Left cardiac atrium (tissue), 4 donors: ENCODE data around the gene NR2C2. TPM values are rescaled to one million over a fixed set of nuclear protein-coding genes. Genes with fewer than 3 reads are reported as not detected.
"Not testable (repeated sequence)": the region's sequence is repeated elsewhere in the genome, so short reads cannot be mapped to it uniquely, and the experiment has no call there.

Experiments
- ATAC-seq, 2 donors: fragments of 200-7000 bp; cut with Tn5 transposase; one replicate each; pipeline ENCODE4 v1.9.1; 2020; ENCODE audit warnings: mild to moderate bottlenecking in 2 of 2, moderate library complexity in 2 of 2
- DNase-seq: peaks from one replicate; pipeline ENCODE4 v3.0.0-alpha.2; 2020
- intact Hi-C, 2 donors: fragments of 100-400 bp; cut with DNase I; formaldehyde crosslinking; loops; one replicate each; pipeline versions ENCODE4 v1.14.1 to v1.15.1; 2022 to 2023
- long read RNA-seq: library from polyadenylated mRNA; unstranded; transcript quantifications from one replicate; pipeline ENCODE4 v2.0.0, GENCODE V29; 2021
- total RNA-seq, 2 donors: library from RNA; stranded (reverse); fragmentation: NEBNext Ultra II Directional; extraction: Animal tissue kit (Norgen Biotek cat#: 25700); gene quantifications; one replicate each; pipeline ENCODE4 v1.2.1, GENCODE V29; 2021
- donor health status: DM: no; HTN: yes; CAD: no.
- donor health status: DM: no; HTN: yes; CAD: no; lungs with severe emphysema.
- donor health status: DM: yes; HTN: yes; CAD: no.
- donor health status: Dilated cardiomyopathy.

Gene NR2C2
- 10 to 100 TPM; 28.5 to 29.1 TPM for total RNA-seq
- long read RNA-seq = 0 reads

DNA sequence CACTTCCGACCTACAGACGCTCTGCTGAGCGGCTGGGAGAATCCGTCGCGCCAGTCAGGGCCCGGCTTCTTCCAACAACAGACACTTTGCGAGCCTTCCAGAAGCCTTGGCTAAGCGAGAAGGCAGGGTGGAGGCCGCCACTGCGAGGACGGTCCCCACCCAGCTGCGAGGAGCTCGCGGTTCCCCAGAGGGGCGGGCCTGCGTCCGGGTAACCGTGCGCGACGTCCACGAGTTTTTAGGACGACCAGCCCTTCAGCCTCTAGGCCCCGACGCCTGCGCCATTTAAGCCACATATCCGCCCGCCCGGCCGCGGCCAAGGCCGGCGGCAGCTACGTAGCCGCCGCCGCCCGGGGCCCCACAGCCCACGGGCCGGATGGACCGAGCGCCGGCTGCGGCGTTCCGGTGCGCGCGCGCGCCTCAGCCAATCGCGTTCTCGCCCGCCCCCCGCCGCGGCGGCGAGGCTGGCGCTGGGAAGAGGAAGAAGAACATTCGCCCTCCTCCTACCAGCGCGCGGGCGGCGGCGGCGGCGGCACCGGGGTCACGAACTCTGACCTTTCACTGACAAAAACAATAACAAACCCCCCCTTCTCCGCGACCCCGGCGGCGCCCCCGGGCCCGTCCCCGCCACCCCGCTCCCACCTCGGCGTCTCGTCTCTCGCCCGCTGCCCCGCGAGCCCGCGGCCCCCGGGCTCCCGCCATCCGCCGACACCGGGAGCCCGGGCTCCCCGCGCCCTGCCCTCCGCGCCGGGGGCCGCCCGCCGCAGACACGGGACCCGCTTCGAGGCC lies at the start of gene NR2C2:
TSS of gene NR2C2 (plus strand) at position 484 of the 786 bp plus-strand sequence. CDS start 56,332 bp downstream, outside the sequence.
- peak; percentile 89 for DNase-seq
- intact Hi-C loops = no loop called here
- peak; percentile 73 to 84 for ATAC-seq

DNA sequence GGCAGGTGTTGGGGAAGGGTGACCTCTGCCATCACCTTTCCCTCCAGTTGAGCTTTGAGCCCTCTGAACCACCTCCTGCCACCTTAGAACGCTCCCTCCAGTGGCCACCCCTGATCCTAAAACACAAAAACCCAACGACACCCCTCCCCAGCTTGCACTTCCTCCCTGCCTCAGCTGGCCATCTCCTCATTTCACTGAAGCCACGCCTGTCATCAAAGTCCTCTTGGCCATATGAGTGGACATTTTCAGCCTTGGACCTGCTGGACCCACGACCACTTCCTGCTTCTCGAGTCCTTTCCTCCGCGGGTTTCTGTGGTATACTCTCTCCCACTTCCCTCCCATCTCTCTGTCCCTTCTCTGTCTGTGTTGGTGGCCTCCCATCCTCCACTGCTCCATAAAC lies 48.5 kb upstream of the NR2C2 start:
- ATAC-seq = no peak
- intact Hi-C loops = no loop called here
- DNase-seq = no peak

DNA sequence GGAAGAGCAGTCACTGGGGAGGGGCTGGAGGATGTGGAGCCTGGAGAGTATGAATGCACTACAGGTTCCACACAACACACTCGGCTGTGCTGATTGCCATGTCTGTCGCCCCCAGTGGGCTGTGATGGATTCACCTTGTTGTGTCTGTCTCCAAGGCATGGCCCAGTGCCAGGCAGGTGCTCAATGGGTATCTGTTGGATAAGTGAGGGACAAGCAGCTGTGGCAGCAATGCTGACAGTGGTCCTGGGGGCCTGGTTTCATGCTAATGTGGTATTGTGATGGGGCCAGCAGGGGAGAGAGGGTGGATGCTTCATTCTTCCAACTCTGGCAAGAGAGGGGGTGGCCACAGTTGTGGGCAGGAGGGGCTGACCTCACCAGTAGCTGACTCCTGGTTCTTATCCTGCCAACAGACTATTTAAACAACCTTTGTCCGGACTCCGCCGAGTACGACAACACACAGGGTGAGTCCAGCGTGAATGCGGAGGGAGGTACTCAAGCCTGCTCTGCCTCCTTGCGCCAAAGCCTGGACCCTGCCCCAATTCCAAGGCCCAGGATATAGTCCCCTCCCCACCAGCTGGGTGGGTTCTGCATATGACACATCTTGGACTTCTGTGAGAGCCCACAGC lies 47.3 kb upstream of the NR2C2 start:
- no peak for DNase-seq
- intact Hi-C loops = no loop called here
- ATAC-seq = no peak

DNA sequence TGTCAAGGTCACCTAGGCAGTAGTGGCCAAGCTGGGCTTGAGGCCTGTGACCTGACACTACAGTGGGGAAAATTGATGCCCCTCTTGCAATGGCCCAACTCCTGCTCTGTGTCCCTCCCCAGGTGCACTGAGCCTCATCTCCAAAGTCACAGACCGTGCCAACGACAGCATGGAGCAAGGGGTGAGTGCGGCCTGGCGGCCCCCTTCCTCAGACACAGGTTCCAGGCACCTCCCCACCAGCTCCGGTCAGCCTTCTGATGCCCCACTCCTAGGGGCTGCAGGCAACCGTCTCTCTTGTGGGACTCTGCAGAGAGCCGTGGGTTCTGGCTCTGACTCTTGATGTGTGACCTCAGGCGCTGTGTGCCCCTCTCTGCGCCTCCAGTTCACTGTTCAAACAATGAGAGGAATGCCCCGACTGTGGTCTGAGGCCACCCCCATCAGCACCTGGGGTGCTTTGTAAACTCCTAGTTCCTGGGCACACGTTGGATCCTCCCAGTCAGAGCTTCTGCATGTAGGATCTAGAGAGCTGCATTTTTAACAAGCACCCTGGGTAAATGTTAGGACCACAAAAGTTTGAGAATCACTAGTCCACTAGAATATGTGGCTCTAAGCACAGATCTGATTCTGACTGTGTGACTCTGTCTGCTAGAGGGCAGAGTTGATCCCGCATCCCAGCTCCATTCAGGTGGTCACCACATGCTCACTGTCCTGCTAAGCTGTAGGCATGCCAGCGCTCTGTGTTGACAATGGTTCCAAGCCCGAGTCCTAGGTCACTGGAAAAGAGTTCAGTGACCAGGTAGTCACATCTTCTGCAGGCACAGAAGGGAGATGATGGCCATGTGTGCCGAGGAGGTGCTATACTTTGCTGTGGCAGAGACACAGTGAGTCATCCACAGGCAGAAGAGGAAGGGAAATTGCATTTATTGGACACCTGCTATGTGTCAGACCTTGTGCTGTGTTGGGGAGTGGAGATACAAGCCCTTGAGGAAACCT lies 46.2 kb upstream of the NR2C2 start:
- DNase-seq (no peak), ATAC-seq (no peak)
- intact Hi-C loops = no loop called here

DNA sequence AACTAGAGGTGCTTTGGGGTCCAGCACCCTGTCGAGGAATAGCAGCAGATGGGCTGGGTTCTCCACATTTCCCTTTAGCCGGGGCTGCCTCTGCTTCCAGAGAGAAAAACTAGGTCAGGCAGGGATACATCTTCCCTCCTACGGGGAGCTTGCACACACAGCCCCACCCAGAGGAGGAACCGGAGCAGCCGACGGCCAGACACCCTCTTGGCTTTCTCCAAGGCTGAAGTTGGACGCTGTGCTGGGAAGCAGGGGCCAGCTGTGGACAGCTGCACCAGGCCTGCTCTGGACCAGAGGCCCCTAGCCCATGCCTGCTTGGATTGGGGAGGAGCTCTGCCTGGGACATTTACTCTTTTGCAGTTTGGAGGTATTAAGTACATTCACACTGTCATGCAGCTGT lies 44.7 kb upstream of the NR2C2 start:
- intact Hi-C loops = no loop called here
- DNase-seq (peak; percentile 77), ATAC-seq (peak; percentile 92 to 93)

DNA sequence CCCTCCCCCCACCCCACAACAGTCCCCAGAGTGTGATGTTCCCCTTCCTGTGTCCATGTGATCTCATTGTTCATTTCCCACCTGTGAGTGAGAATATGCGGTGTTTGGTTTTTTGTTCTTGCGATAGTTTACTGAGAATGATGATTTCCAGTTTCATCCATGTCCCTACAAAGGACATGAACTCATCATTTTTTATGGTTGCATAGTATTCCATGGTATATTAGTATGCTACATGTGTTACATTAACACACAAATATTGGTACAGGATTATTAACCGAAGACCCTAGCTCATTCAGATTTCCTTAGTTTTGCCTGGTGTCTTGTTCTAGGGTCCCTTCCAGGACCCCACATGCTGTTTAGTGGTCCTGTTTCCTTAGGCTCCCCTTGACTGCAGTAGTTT lies 43.9 kb upstream of the NR2C2 start:
- intact Hi-C loops, ATAC-seq, DNase-seq: not testable (repeated sequence)

DNA sequence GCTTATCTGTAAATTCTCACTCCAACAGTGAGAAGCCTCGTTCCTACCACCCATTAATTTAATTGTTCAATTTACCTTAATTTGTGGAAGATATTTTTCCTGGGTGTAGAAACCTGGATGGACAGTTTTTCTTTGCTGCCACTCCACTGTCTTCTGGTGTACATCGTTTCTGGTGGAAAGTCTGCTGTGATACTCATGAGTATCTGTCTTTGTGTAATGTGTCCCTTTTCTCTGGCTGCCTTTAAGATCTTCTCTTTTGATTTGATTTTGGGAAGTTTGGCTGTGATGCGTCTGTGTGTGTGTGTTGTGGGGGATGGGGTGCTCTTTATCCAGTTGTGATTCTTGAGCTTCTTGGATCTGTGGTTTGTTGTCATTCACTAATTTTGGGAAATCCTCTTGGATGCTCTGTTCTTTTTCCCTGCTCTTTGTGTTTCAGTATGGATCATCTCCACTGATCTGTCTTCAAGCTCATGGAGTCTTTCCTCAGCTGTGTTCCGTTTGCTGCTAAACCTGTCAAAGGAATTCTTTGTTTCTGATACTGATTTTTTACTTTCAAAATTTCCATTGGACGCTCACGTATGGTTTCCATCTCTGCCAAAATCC lies 42.2 kb upstream of the NR2C2 start:
- intact Hi-C loops = no loop called here
- no peak for DNase-seq
- ATAC-seq = no peak

DNA sequence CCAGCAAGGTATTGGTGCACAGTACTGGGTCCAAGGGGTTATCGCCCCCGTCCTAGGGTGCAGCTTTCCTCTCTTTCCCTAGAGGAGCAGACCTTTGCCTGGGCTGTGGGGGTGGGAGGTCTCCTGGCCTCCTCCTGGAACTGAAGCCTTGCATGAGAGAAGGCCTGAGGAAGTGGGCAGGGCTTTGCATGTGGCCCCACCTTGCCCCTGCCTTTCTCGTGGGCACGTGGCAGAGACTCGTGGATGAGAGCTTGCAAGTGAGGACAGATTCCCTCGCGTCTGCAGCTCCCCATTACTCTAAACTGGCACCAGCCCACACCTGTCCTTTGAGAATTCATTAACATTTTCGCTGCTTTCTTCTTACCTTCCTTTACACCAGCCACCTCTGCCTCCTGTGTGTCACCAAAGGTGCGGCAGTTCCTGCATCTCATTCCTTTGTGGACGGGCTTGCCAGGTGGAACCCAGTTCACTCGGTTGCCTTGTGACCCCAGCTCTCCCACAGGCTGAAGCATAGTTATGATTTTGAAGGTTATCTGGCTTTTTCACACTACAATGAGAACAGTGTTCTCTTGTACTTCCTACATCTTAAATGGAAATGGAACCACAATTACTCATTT lies 40.9 kb upstream of the NR2C2 start:
- intact Hi-C loops = no loop called here
- no peak for DNase-seq
- no peak for ATAC-seq

DNA sequence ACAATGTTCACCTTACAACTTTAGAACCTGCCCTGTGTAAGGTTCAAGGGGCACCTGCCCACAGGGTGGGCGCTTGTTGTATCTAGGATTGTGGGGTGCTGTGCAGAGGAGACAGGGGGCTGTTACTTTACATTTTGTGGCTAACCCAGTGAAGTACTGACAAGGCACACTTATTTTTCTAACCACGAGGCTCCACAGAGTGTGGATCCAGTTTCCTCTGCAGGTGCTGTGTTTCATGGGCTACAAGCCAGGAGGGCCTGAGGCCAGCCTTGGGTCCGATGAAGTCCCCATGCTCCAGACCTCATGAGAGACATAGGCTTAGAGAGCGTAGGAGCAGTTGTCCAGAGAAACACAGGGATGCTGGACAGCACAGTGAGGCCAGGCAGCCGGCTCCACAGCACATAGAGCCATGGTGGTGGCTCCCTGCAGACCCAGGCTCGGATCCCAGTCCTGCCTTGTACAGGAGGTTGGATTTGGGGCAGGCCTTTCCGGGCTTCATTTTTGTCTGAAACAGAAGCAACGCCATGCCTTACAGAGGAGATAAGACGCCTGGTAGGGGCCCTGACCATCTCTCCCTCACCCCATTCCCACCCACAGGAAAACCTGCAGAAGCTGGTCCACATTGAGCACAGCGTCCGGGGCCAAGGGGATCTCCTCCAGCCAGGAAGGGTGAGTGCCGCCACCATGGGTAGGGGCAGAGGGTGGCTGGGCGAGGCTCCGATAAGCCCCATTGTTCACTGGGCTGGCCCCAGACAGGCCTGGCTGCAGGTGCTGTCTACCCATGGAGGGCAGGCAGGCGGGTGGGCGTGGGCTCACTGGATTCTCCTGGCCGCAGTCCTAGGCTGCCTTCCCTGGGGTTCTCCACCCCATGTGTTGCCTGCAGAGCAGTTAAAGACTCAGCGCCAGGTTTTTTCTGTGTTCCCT lies 40.1 kb upstream of the NR2C2 start:
- DNase-seq = peak; percentile 65
- intact Hi-C loops = no loop called here

DNA sequence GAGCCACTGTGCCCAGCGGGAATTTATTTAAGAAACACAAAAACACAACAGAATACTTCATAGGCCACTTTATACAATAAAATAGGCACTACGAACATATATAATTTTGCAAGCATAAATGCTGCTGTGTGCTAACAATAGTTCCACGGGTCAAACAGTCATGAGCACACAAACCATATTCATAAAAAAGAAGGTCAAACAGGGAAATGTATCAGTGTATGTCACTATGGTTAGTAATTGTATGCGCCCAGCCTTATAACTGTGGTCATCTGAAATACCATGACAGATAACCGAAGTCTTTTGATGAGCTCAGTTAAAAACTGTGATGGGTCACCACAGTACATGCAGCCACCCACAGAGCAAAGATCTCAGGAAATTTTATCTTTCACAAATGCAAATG lies 38.1 kb upstream of the NR2C2 start:
- intact Hi-C loops = no loop called here
- DNase-seq (no peak), ATAC-seq (no peak)

More for the DNA sequence above, 40.1 kb upstream of the NR2C2 start:
- peak in 1 of 2 donors; percentile 78 for ATAC-seq

DNA sequence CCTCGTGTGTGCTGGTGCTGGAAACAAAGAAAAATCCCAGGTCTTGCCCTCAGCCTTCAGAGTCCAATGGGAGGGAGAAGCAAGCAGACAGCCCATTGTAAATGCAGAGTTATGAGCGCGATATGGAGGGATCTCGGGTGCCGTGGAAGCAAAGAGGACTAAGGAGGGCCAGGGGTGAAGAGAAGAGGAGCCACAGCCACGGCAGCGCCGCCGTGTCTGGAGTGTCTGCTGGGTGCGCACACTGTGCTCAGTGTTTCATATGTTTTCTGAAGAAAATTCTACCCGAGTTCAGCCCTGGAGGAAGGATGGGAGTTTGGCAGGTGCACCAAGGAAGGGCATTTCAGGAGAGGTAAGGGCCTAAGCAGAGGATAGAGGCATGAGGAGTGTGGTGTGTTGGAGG lies 35.7 kb upstream of the NR2C2 start:
- no peak for DNase-seq
- no peak for ATAC-seq
- intact Hi-C loops = no loop called here

DNA sequence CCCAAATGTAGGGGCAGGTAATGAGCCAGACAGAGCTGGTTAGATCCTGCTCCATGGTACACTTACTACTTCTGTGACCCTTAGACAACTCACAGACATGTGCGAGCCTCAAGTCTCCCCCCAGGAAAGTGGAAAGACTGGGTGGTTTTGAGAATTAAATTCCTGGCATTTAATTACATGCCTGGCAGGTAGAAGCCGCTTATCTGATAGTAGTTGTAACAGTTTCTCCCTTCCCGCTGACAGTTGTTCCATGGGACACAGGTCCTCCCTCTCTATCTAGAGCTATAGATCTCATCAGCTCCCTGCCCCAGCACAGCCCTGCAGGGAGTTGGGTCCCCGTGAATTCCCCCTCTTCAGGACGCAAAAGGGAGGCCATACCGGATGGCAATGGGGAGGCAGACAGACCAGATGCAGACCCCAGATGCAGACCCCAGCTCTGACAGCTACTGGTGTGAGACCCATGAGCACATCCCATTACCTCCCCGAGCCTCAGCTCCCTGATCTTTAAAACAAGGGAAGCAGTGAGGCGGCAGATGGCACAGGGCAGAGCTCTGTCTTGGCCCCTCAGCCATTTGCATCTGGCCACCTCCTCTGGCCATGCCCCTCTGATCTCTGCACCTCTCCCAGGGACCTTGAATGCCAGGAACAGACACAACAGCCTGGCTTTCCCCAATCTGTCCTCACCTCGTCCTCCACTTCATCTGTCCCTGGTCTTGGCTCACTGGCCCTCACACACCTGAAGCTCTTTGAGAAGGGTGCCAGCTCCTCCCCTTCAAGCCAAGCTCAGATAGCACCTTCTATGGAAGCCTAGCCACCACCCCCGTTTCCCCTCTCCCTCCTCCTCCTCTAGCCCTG lies 34.1 kb upstream of the NR2C2 start:
- intact Hi-C loops = no loop called here
- DNase-seq (no peak), ATAC-seq (no peak)

DNA sequence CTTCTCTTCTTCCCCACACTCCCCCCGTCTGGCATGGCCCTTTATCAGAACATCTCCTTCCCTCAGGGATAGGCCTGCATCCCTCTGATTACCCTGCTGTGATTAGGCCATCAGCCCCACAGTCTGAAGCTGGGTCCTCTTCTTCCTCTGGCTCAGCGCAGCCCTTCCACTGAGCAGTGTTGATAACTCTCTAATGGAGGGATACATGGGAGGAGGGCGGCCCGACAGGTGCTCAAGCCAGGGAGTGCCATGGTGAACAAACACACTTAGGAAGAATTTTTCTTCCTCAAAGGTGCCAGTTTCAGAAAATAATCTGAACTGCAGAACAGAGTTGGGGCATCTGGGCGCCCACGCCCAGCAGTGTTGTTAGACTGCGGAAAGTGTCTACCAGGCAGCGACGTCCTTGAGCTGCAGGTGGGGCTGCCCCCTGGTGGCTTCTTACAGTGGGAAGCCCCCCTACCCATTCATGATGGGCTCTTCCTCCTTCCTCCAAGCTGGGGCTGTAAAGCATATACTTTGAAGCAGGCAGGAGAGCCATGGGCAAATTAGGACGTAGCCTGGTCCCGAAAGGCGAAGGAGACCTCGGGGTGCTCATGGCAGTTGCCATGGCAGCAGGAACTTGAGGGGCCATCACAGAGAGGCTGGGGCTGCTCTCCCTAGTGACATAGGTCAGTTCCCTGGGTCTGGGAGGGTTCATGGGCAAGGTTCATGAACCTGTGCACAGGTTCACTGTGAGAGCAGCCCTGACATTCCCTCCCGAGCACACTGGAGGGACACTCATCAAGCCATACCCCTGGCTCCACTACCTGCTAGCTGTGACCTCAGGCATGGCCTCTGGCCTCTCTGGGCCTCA lies 33.2 kb upstream of the NR2C2 start:
- intact Hi-C loops = no loop called here
- ATAC-seq (no peak), DNase-seq (no peak)

DNA sequence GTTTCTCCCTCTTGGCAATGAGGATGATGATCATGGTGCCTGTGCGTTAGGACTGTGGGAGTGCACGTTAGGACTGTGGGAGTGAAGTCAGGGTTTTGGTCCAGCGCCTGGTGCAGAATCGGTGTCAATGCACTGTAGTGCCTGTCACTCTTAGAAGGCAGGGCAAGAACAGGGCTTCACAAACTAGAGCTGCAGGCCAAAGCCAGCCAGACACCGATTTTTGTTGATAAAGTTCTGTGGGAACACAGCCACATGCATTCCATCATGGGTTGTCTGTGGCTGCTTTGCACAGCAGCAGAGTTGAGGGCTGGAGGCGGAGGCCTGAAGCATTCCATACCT lies 32.6 kb upstream of the NR2C2 start:
- ATAC-seq = peak in 1 of 2 donors; percentile 65
- no peak for DNase-seq
- intact Hi-C loops = loop anchor here in 1 of 2 donors (5.0 kb wide), 1 partner anchor 122 kb away; no protein-coding TSS in a partner anchor

DNA sequence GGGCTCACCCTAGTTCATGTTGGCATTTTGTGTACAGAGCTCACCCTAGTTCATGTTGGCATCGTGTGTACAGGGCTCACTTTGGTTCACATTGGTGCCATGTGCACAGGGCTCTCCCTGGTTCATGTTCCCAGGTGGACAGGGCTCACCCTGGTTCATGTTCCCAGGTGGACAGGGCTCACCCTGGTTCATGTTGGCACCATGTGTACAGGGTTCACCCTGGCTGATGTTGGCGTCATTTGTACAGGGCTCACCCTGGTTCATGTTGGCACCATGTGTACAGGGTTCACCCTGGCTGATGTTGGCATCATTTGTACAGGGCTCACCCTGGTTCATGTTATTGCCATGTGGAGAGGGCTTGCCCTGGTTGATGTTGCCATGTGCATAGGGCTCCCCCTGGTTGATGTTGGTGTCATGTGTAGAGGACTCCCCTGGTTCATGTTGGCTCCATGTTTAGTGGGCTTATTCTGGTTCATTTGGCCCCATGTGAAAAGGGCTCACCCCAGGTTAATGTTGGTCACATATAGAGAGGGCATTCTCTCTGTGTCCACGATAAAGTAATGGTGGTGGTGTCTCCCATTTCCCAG lies 31.7 kb upstream of the NR2C2 start:
- ATAC-seq (peak in 1 of 2 donors; percentile 27), DNase-seq (no peak)
- intact Hi-C loops = loop anchor here in 1 of 2 donors (5.0 kb wide), 1 partner anchor 123 kb away; no protein-coding TSS in a partner anchor
